HG03159 (cell line): ENCODE data around the gene GYPC.
"Not testable (repeated sequence)": the region's sequence is repeated elsewhere in the genome, so short reads cannot be mapped to it uniquely, and the experiment has no call there.

Source experiments
- ATAC-seq: cut with Tn5 transposase; IDR thresholded peaks from one replicate; pipeline ENCODE4 v1.9.1; 2021; ENCODE audit warnings: mild to moderate bottlenecking, moderate library complexity; ENCODE audit not compliant: unreplicated experiment

GYPC gene

DNA sequence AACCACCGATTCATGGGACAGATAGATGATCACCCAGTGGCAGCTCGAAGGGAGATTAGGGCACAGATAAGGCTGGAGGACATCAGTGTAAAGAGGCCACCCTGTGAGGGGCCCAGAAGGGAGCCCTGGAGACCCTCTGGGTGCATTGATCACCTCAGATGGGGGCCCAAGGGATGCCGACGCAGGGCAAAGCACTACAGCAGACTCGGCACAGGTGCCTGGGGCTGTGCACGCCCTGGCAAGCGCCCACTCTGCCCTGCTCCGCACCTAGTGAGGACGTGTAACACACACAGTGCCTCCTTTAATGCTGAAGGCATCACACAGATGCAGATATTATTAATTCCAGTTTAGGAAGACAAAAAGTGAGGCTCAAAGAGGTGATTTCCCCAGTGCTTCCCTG is 9.5 kb downstream of the GYPC start:
- no peak for ATAC-seq

DNA sequence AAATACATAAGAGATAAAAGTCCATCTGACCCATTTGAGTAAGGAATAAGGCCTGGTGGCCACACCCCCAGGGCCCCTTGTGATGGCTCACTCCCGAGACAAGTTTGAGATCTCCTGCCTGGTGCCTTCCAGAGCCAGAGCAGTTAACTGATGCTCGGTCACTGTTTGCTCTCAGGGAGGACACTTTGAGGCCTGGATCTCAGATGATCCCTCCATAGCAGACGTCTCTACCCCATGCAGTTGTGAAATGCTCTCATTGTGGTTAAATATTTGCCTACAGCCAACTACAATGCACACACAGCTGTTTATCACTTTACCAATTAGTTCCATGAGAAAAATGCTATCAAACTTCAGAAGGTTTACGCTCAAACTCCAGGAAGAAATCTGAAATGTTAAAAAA is 12.3 kb downstream of the GYPC start:
- ATAC-seq: no peak

DNA sequence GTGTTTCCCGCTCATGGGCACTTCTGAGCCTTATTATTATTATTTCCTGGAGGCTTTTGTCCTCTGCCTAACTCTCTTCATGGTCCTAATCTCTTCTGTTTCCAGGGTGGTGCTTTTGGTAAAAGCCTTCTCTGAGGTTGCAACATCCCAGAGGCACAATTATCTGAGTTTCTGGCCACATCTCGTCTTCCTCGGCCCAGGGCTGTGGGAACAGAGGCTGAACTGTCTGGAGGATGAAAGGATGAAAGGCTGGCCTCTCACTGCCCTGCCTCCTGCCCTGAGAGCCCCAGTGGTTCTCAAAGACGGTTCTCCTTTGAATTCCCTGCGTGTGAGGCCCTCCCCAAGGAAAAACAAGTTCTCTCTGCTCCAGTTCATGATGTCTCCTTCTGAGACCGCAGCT is 13.8 kb downstream of the GYPC start:
- no peak for ATAC-seq

DNA sequence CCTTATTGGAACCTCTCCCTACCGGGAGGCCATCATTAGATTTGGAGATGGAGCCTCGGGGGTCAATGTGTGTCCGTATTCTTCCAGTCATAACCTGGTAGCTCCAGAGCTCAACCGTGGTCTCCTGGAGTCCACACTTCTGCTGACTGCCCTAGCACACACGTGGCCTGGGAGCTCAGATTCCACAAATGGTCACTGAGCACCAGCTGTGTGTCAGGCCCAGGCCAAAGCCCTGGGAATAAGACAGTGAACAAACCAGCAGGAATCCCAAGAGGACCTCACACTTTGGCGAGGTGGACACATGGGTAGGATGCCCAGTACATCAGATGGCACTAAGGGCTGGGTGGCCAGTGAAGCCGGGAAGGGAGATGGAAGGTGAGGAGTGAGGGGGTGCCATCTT is 15.5 kb downstream of the GYPC start:
- no peak for ATAC-seq

DNA sequence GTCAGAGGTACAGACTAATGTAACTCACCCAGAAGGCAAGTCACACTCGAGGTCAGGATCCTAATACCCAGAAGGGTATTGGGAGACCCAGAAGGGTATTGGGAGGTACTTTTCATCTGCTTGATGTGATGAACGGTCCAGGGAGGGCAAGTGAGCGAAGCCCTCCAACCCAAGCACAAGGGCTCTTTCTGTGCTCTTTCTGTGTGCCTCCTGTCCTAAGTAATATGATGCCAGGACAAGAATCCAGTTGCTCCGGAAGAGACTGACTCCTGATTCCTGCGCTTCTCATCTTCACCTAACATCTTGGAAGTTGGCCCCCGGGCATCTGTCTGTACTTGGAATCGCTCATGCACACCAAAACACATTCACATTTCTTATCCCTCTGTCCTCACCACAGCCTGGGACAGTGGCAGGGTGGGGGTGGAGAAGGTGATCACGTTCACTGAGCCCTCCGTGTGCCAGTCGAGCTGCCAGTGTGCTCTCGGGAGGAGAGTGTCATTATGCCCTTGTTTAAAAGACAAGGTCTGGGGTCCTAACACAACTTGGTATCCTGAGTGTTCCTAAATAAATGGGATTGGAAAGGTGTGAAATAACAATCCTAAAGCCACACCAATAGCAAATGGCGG is 17.1 kb downstream of the GYPC start:
- ATAC-seq: no peak

DNA sequence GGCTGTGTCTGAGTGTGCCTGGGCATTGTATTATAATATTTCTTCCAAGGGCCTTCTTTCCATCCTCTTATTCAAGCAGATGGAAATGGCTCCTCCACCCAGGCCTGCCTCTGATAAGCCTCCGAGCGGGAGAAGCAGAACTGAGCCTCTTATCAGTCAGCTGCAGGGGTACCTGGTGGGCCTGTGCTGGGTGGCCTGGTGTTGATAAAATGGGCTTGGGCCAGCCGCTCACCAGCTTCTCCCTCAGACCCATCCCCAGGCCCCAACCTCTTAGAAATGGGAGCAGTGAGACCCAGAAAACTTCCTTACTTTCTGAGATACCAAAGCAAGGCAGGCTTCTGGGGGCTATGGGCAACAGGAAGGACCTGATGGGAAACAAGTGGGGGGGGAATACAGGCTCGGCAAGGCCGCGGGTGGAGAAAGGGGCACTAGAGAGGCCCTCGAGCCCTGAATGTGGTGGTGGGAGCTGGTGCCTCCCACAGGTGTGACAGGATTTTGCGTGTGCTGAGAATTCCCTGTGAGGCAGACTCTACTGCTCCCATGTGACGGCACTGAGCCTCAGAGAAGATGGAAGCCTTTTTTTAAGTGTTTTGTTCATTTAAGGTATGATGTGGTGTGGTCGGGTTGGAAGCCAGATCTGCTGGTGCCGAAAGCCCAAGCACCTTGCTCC is 18.3 kb downstream of the GYPC start:
- no peak for ATAC-seq

DNA sequence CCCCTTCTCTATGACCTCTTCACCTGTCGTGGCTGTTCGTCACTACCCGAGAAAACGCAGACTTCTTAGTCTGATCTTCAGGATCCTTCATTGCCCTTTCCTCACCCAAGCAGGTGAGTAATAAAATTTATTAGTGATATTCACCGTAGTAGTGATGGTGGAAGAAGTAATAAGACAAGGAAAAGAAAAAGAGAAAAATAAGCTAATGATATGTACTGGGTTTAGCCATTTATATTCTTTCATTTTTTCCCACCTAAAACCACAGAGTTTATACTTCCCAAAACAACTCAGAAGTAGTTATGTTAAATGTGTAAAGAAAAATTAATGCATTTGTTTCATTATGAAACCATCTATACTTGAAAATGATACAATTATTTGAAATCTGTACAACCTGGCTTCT is 19.7 kb downstream of the GYPC start:
- no peak for ATAC-seq

DNA sequence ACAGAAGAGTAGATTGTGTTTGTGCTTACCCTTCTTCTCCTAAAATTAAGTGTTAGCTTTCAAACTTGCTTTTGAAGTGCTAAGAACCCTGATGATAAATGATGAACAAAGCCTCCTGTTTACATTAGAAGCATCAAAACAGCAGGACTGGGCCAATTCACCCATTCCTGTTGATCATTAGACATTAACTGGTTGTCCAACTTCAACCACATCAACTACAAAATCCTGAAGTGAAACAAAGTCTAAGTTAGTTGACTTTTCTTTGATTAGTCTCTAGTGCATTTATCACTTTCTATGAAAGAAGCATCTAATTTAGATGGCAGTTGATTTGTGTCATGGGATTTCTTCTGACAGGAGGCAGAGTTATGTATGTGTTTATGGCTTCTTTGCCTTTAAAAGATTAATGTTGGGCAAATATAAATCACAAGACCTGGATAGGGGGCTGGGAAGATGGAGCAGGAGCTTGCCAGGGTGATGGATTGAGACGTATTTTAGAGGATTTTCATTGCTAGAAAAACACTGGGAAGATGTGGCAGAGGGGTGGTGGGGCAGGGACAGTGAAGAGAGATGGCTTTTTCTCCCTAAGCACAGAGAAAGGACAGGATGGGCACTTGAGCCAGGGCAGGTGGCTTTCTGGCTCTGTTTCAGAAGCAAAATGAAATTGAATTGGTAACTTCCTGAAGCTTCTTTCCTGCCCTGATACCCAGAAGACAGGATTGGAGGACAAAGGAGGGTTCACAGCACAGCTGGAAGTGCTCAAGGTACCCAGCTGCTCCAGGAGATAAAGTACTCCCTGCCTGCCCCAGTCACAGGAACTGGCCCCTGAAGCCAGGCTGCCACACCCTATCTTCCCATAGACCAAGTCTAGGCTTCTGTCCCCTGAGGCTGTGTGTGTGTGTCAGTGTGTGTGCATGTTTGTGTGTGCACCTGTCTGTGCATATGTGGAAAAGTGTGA is 20.5 kb downstream of the GYPC start:
- ATAC-seq: no peak

DNA sequence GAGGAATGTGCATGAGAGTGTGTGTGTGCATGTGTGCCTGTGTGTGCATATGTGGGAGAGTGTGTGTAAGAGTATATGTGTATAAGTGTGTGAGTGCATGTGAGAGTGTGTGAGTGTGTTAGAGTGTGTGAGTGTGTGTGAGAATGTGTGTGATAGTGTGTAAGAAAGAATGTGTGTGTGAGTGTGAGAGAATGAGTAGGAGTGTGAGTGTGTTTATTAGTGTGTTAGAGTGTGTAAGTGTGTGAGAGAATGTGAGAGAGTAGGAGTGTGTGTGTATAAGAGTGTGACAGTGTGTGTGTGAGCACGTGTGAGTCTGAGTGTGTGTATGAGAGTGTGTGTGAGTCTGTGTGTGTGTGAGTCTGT is 21.2 kb downstream of the GYPC start:
- ATAC-seq: no peak

DNA sequence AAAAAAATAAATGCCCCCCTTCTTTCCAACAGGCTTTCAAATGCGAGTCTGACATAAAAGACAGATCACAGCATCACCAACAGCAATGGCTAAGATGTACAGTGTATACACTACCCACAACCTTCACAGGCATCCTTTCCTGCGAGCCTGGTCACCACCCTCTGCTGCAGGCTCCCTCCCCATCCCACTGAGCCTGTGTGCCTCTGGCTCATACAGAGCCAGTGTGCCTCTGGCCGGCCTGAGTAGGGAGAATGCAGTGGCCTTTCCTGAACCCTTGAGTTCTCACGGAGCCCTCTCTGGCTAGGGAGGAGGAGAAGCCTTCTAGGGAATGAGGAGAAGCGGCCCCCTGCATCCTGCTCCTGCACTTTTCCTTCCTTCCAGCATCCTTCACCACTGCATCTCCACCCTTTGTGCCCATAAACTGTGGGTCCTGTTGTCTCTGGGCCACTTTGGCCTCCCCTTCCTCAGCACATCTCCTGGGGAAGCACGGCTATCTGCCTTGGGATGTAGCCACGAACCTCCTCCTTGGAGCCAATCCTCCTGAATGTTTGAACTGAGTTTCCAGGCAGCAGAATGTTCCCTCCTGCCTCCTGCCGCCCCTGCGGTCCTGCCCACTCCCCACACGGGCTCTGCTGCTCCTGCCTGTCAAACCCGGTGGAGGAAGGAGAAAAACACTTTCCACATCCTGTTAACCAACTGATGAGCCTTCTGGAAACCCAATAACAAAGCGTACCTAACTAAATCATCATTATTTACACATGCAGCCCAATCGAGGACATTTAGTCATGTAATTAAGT is 22.5 kb downstream of the GYPC start:
- no peak for ATAC-seq

DNA sequence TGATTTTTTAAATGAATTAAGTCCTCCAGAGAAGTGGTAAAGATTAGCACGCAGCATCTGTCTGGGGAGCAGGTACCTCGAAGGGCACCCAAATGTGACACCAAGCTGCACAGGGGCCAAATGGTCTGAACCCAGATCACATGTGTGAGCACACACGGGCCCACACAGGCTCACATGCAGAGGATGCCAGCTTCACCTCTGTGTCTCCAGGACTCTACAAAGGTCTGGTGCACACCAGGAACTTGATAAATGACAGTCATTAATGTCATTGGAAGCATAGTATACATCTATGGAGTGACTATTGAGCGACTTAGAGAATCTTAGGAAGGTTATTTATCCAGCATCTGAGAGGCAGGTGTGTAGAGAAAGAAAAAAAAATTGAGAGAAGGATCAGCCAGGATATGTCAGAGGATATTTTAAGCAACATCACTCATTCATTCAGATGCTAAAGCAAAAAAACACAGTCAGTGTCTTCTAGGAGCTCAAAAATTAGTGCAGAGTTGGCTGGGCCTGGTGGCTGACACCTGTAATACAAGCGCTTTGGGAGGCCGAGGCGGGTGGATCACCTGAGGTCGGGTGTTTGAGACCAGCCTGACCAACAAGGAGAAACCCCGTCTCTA is 23.2 kb downstream of the GYPC start:
- no peak for ATAC-seq

DNA sequence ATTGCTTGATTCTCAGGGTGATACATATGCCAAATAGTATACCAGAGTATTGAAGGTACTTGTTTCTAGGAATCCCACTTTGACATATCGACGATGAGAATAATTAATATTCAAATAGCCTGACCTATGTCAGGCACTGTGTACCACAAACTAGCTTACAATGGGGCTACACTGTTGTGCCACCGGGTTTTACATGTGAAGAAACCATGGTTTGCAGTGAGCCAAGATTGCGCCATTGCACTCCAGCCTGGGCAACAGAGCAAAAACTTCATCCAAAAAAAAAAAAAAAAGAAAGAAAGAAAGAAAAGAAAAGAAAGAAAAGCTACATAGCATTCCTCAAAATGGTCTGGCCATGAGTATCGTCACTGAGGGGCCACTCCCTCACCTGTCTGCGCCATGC is 25.5 kb downstream of the GYPC start:
- ATAC-seq: no peak

DNA sequence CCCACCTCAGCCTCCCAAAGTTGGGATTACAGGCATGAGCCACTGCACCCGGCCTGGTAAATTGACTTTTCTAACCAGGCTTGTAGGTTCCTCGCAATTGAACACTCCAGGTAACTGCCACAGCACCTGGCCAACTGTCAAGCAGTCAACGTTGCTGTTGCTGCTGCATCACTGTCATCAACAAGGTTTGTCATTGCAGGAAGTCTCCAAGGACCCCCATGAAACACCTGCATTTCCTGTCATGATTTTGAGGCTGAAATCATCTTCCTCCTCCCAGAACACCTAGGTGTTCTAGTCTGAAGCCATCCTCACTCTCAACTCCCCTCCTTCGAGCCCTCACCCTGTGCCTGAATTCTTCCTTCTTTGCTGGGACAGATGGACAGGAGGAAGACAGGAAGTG is 29.7 kb downstream of the GYPC start:
- ATAC-seq: no peak

DNA sequence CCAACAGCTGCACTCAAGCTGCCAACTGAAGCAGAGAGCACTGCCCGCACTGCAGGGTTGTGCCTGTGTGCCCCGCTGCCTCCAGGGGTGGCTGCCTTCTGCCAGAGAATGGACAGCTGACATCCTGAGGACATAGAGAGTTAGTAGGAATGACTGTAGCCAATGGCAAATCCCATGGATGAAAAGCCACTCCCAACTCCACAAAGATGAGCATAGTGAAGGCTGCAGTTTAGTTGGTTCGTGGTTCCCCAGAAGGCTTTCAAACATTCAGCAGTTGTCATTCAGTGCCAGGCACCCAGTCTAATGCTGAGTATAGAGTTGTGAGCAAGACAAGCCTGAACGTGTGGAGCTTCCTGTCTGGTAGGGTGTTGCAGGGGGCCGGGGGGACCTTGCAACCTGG is 30.3 kb downstream of the GYPC start:
- no peak for ATAC-seq

DNA sequence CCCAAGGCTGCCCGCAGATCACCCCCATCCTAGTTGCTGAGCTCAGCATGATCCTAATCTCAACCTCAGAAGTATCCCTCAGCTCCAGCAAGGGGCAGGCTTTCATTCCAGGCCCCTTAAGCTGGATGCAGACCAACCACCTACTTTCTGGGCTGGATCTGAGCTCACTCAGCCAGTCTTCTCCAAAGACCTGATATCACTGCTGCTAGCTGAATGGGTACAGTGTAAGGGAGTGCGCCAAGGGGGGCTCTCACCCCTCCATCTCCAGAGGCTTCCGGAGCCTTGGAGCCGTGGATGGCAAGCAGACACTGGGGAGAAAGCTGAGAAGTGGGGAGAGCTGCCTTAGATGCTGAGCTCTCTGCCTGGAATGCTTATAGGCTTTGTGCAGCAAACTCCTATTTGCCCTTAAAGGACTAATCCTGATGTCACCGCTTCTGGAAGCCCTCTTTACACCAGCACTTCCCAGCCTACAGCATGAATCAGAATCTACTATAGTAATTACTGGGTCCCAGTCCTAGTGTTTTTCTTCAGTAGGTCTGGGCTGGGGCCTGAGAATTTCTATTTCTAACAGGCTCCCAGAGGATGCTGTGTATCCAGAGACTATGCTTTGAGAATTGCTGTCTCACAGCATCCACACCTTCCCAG is 31.0 kb downstream of the GYPC start:
- no peak for ATAC-seq

DNA sequence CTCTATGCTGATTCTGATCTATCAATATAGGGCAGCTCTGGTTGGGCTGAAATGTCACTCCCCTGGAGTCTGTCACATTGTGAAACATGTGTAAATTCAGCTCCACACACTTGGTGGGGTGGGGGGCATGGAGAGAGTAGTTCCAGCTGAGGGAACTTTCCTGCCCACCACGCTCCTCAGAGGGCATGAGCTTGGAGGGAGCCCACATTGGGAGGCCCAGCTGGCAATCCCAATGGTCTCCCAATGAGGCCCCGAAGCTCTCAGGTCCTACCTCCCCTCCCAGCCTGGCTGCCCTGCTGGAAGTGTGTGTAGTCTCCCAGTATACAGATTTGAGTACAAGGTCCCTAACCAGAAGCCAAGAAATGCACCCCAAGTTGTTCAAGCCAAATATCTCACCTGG is 31.5 kb downstream of the GYPC start:
- ATAC-seq: no peak

DNA sequence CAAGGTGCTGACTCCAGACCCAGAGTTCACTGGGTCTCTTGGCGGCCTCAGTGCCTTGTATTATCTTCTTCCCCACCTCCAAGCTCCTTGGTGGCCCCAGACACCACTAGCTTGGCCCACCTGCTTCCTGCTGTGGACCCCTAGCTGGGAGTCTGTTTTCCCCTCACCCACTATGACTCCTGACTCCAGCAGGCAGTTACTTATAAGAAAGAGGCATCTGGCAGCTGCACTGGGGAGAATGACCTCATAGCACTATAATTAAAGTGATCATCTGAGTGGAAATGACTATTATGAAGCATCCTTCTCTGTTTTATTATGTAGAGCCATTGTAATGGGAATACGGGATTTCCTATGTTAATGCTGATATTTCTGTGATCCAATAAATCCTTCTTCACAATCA is 32.6 kb downstream of the GYPC start:
- ATAC-seq: not testable (repeated sequence)

DNA sequence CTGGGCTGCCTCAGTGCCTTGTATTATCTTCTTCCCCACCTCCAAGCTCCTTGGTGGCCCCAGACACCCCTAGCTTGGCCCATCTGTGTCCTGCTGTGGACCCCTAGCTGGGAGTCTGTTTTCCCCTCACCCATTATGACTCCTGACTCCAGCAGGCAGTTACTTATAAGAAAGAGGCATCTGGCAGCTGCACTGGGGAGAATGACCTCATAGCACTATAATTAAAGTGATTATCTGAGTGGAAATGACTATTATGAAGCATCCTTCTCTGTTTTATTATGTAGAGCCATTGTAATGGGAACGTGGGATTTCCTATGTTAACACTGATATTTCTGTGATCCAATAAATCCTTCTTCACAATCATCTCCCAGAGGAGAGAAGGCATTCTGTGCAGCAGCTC is 36.3 kb downstream of the GYPC start:
- not testable (repeated sequence) for ATAC-seq

DNA sequence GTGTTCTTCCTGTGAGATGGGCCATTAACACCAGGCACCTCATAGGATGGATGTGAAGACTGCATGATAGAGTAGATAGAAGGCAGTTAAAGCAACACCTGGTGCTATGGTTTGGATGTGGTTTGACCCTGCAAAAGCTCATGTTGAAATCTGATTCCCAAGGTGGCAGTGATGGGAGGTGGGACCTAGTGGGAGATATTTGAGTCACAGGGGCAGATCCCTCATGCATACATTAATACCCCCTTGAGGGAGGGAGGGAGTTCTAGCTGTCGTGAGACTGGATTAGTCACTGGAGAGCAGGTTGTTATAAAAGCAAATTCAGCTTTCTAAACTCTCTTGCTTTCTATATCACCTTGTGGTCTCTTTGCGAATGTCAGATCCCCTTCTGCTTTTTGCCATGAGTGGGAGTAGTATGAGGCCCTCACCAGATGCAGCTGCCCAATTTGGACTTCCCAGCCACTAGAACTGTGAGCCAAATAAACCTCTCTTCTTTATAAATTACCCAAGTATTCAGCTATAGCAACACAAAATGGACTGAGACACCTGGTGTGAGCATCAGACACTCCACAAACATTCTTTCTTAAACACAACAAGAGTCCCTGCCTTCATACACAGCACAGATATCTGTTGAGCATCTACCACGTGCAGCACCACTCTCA is 37.1 kb downstream of the GYPC start:
- not testable (repeated sequence) for ATAC-seq
